Measurements from ENCODE around the gene CCDC185. TPM values are rescaled to one million over a fixed set of nuclear protein-coding genes. Genes with fewer than 3 reads are reported as not detected.
"Not testable (repeated sequence)": the region's sequence is repeated elsewhere in the genome, so short reads cannot be mapped to it uniquely, and the experiment has no call there.

Gene CCDC185
- total RNA-seq, 2 experiments from 2014 or later, result not detected

GRCh38 chr1:223363057-223363855 lies 30.0 kb upstream of the CCDC185 start:
- H3K4me1 Mint-ChIP-seq, result peaks cover 13% of the 10 kb centered on the region

DNA sequence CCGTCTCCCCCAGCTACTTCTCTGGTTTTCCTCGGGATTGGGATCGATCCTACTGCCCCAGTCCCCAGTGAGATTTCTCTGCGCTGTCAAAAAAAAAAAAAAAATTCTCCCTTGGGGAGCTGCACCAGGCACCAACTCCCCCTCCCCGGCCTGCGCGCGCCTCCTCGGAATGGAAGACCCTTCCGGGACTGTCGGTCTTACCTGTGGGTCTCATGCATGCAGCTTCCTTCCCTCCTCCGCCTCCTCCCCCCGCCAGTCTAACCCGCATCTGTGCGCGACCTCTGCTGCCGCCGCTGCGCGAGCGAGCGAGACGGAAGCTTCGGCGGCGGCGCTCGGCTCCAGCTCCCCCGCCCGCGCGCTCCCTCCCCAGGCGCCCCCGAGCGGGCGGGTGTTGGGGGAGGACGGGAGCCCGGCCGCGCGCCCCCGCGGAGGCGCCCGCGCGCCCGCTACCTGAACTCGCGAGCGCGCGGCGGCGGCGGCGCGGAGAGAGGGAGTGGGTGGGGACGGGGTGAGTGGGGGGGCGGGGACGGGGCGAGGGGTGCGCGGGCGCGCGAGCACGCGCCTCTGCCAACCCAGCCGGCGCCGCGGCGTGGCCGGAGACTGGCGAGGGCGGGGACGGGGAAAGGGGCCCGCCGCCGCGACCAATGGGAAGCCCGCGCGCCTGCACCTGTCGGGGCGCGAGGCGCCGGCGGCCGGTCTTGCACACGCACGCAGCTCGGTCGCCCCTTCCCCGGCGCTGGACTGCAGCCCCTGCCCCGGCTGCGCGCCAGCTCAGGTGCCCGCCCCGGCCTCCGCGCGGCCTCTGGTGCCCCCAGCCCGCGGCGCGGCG lies 29.1 kb upstream of the CCDC185 start, which contains the start of gene SUSD4:
SUSD4 (minus strand) TSS at position 321 of the 829 bp plus-strand sequence. CDS start 751 bp downstream, outside the sequence.
- CTCF ChIA-PET, result interaction anchor here (0.6 to 1.3 kb wide), 5 partner anchors 144 to 890 kb away, joined by 3 to 5 read pairs (median 3); no protein-coding TSS in a partner anchor
- DNase-seq, result peak; percentile 54
- Mint-ChIP-seq H3K36me3 (ENCODE audit: low read depth) (no peaks in the 10 kb centered on the region), H3K27me3 (peaks cover 55% of the 10 kb centered on the region), H3K4me3 (peak within 1 kb of the TSS; percentile 71), H3K9me3 (no peaks in the 10 kb centered on the region), H3K27ac (no peak within 1 kb of the TSS), H3K4me1 (peaks cover 13% of the 10 kb centered on the region)
- POLR2A ChIA-PET, result interaction anchor here (1.2 kb wide), 1 partner anchor 151 kb away, joined by 6 read pairs; no protein-coding TSS in a partner anchor

More at GRCh38 chr1:223363057-223363855, 30.0 kb upstream of the CCDC185 start:
- peak overlapping the region; percentile 71 for H3K4me3 Mint-ChIP-seq
- ChIA-PET POLR2A (interaction anchor here (1.2 kb wide), 1 partner anchor 152 kb away, joined by 6 read pairs; no protein-coding TSS in a partner anchor), CTCF (interaction anchor here (1.1 to 2.2 kb wide), 2 partner anchors 229 to 230 kb away, joined by 5 to 6 read pairs; no protein-coding TSS in a partner anchor)
- H3K27me3 Mint-ChIP-seq, result peaks cover 55% of the 10 kb centered on the region
- H3K36me3 Mint-ChIP-seq (ENCODE audit: low read depth), result no peaks in the 10 kb centered on the region
- DNase-seq, result no peak
- no peak overlapping the region for H3K27ac Mint-ChIP-seq
- no peaks in the 10 kb centered on the region for H3K9me3 Mint-ChIP-seq

GRCh38 chr1:223364685-223365382 lies 28.4 kb upstream of the CCDC185 start:
- CTCF ChIA-PET, result interaction anchor here (1.3 kb wide), 1 partner anchor 241 kb away, joined by 3 read pairs; no protein-coding TSS in a partner anchor
- Mint-ChIP-seq H3K4me3 (peak overlapping the region; percentile 62), H3K4me1 (peaks cover 13% of the 10 kb centered on the region), H3K9me3 (no peaks in the 10 kb centered on the region), H3K27ac (no peak overlapping the region), H3K36me3 (ENCODE audit: low read depth) (no peaks in the 10 kb centered on the region), H3K27me3 (peaks cover 53% of the 10 kb centered on the region)
- POLR2A ChIA-PET, result interaction anchor here (1.2 kb wide), 1 partner anchor 150 kb away, joined by 6 read pairs; no protein-coding TSS in a partner anchor
- DNase-seq, result no peak

DNA sequence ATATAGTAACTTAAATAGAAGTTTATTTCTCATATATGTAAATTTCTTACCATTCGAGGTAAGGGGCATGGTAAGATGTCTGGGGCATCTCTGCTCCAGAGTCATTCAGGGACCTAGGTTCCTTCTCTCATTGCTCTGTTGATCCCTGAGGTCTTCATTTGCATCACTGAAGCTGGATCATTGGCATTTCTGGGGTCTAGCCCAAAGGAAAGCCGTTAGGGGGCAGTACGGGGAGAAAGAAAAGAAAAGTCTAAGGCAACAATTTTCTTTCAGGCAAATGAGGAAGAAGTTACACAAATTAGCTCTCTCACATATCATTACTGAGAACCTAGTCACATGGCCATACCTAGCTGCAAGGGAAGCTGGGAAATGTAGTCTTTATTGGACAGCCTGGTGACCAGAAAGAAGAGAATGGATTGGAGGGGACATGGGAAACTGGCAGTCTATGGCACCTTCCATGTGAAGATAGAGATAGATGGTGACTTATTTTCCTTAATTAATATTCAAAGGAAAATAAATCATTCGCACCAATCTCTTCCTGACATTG lies 19.1 kb upstream of the CCDC185 start:
- H3K4me1 Mint-ChIP-seq, result no peaks in the 10 kb centered on the region
- H3K4me3 Mint-ChIP-seq, result no peak overlapping the region
- H3K9me3 Mint-ChIP-seq, result peaks cover 5% of the 10 kb centered on the region
- no peaks in the 10 kb centered on the region for H3K36me3 Mint-ChIP-seq (ENCODE audit: low read depth)
- ChIA-PET POLR2A (no interaction called here), CTCF (no interaction called here)
- H3K27me3 Mint-ChIP-seq, result peaks cover 12% of the 10 kb centered on the region
- H3K27ac Mint-ChIP-seq, result no peak overlapping the region
- no peak for DNase-seq

DNA sequence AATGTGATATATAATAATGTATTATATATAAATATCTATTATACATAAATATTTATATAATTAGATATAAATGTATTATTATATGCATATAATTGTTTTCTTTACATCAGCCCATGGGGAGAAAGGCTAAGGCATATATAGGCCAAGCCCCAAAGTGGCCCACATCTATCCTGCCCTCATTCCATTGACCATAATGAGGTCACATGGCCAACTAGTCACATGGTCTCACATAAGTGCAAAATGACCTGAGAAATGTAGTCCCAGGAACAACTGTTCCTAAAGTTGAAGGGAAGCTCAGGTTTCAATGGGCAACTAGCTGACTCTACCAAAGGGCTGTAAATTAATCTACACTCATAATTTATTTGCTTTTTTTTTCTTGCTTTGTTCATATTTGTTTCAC lies 14.5 kb upstream of the CCDC185 start:
- Mint-ChIP-seq H3K36me3 (ENCODE audit: low read depth) (no peaks in the 10 kb centered on the region), H3K4me3 (no peak overlapping the region), H3K4me1 (no peaks in the 10 kb centered on the region), H3K27ac (no peak overlapping the region), H3K9me3 (peaks cover 4% of the 10 kb centered on the region), H3K27me3 (peaks cover under 1% of the 10 kb centered on the region)
- ChIA-PET POLR2A (no interaction called here), CTCF (interaction anchor here (1.1 kb wide), 2 partner anchors 27 to 245 kb away, joined by 3 read pairs; no protein-coding TSS in a partner anchor)
- DNase-seq, result no peak

- Mint-ChIP-seq H3K36me3 (ENCODE audit: low read depth) (no peaks in the 10 kb centered on the region), H3K27ac (no peak overlapping the region), H3K9me3 (no peaks in the 10 kb centered on the region), H3K27me3 (peaks cover 8% of the 10 kb centered on the region), H3K4me1 (no peaks in the 10 kb centered on the region), H3K4me3 (no peak overlapping the region)
- ChIA-PET POLR2A (no interaction called here), CTCF (no interaction called here)
- no peak for DNase-seq
Measured at GRCh38 chr1:223386013-223386412, 7.2 kb upstream of the CCDC185 start.

DNA sequence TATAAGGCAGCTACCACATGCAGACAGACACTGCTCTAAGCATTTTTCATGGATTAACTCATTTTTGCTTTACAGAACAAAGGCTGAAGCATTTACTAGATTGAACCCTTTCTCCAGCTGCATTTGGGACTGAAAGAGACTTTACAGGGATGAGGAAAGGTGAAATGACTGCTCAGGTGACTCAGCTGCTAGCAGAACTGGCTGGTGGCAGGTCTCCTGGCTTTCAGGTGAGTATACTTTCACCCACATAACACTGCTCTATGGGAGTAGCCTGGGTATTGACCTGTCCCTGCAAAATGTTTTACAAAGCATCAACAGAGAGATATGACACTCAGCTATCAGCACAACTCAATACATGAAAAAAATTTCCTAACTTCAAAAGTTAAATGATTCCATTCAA lies 2.6 kb upstream of the CCDC185 start:
- H3K27ac Mint-ChIP-seq, result no peak overlapping the region
- H3K4me3 Mint-ChIP-seq, result no peak overlapping the region
- peaks cover 29% of the 10 kb centered on the region for H3K27me3 Mint-ChIP-seq
- DNase-seq, result no peak
- no peaks in the 10 kb centered on the region for H3K36me3 Mint-ChIP-seq (ENCODE audit: low read depth)
- H3K4me1 Mint-ChIP-seq, result no peaks in the 10 kb centered on the region
- ChIA-PET POLR2A (no interaction called here), CTCF (no interaction called here)
- no peaks in the 10 kb centered on the region for H3K9me3 Mint-ChIP-seq

GRCh38 chr1:223394242-223394641 lies 1.0 kb downstream of the CCDC185 start:
- Mint-ChIP-seq H3K27me3 (peaks cover 28% of the 10 kb centered on the region), H3K4me1 (no peaks in the 10 kb centered on the region), H3K36me3 (ENCODE audit: low read depth) (no peaks in the 10 kb centered on the region), H3K27ac (no peak overlapping the region), H3K9me3 (no peaks in the 10 kb centered on the region), H3K4me3 (no peak overlapping the region)
- ChIA-PET CTCF (no interaction called here), POLR2A (no interaction called here)
- DNase-seq, result no peak

- ChIA-PET CTCF (no interaction called here), POLR2A (no interaction called here)
- Mint-ChIP-seq H3K36me3 (ENCODE audit: low read depth) (no peaks in the 10 kb centered on the region), H3K4me1 (no peaks in the 10 kb centered on the region), H3K27ac (no peak overlapping the region), H3K4me3 (no peak overlapping the region), H3K27me3 (peaks cover 26% of the 10 kb centered on the region), H3K9me3 (no peaks in the 10 kb centered on the region)
- no peak for DNase-seq
Measured at GRCh38 chr1:223394706-223395105, 1.5 kb downstream of the CCDC185 start.

- POLR2A ChIA-PET; H3K27ac Mint-ChIP-seq; H3K27me3 Mint-ChIP-seq; CTCF ChIA-PET; DNase-seq; H3K4me3 Mint-ChIP-seq; H3K36me3 Mint-ChIP-seq (ENCODE audit: low read depth); H3K9me3 Mint-ChIP-seq; H3K4me1 Mint-ChIP-seq: not testable (repeated sequence)
Measured at GRCh38 chr1:223399393-223399792, 6.2 kb downstream of the CCDC185 start.

DNA sequence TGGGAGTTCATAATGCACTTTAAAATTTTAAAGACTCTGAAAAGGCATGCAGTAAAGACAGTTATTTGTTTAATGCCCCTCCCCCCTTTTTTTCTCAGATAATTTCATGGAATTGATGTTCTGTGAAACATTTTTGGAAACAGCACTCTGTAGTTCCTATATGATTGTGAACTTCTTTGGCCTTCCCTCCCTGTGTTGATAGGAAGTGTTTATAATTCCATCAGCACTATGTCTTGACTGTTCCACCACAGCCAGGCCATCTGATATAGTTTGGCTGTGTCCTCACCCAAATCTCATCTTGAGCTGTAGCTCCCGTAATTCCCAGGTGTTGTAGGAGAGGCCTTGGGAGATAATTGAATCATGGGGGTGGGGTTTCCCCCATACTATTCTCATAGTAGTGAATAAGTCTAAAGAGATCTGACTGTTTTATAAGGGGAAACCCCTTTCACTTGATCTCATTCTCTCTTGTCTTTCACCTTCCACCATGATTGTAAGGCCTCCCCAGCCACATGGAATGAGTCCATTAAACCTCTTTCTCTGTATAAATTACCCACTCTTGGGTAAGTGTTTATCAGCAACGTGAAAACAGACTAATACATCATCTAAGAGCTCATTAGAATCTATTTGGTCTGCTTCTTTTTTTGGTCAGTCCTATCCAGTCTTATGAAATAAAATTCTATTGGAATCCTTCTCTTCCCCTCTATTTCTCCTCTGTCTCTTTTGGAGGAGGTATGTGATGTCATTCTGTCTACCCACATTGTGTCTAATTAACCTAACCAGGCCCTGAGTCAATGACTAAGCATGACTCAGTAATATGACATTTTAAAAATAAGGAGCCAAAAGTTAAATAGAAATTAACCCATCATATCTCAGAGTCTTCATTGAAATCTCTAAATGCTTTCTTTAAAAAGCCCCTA lies 8.9 kb downstream of the CCDC185 start:
- Mint-ChIP-seq H3K27ac (no peak overlapping the region), H3K9me3 (peaks cover 4% of the 10 kb centered on the region), H3K4me1 (peaks cover 13% of the 10 kb centered on the region), H3K36me3 (ENCODE audit: low read depth) (no peaks in the 10 kb centered on the region), H3K27me3 (peaks cover 7% of the 10 kb centered on the region), H3K4me3 (no peak overlapping the region)
- CTCF ChIA-PET, result no interaction called here
- POLR2A ChIA-PET, result no interaction called here
- DNase-seq, result no peak

GRCh38 chr1:223402790-223403142 lies 9.6 kb downstream of the CCDC185 start:
- CTCF ChIA-PET, result no interaction called here
- H3K27ac Mint-ChIP-seq, result no peak overlapping the region

More at GRCh38 chr1:223402790-223403142, 9.6 kb downstream of the CCDC185 start:
- POLR2A ChIA-PET, result no interaction called here
- Mint-ChIP-seq H3K9me3 (peaks cover 4% of the 10 kb centered on the region), H3K4me1 (peaks cover 13% of the 10 kb centered on the region), H3K36me3 (ENCODE audit: low read depth) (no peaks in the 10 kb centered on the region), H3K27me3 (peaks cover 7% of the 10 kb centered on the region), H3K4me3 (no peak overlapping the region)
- DNase-seq, result no peak

Data from activated CD4-positive, alpha-beta memory T cell treated with anti-CD3 and anti-CD28 coated beads, Interleukin-2, amount 10 ng/mL, durations not matched to agents 7 days and 5 days (primary cell).